ENCODE measurements around the gene FLOT1. TPM values are rescaled to one million over a fixed set of nuclear protein-coding genes. Genes with fewer than 3 reads are reported as not detected.
"Not testable (repeated sequence)": the region's sequence is repeated elsewhere in the genome, so short reads cannot be mapped to it uniquely, and the experiment has no call there.

The FLOT1 gene
- total RNA-seq, 1 experiment from 2014 or later: 110 TPM

DNA sequence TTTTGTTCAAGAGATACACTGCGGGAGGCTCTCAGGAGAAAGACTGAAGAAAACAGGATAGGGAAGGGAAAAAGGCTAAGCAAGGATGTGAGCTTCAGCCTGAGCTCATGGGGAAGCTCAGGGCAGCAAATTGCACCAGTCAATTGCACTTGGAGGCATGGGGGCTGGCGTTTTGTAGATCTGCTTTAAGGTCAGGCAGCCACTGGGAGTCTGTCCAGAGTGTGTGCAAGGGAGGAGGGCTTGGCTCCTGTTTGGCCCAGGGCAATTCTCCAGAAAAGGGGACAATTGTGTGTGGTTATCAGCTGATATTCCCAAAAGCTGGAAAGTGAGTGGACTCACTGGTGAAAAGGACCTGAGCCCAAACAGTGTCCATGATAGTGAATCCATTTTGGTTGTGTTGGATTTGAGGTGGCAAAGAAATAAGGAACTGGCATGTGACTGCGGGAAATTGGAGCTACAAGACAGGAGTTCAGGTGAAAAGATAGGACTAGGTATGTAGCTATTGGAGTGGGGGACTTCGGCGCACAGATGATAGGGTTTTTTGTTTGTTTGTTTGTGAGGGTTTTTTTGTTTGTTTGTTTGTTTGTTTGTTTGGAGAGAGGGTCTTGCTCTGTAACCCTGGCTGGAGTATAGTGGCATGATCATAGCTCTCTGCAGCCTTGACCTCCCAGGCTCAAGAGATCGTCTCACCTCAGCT is 24.1 kb upstream of the FLOT1 start:
- DNase-seq (ENCODE audit: low spot score): no peak
- peaks cover 4% of the 10 kb centered on the region; the same call in 1 of the 2 replicates for H3K36me3 Mint-ChIP-seq
- H3K27me3 Mint-ChIP-seq (ENCODE audit: low read depth): no peaks in the 10 kb centered on the region; the same call in 1 of the 2 replicates
- peaks cover 62% of the 10 kb centered on the region for H3K4me1 Mint-ChIP-seq
- ChIA-PET POLR2A (interaction anchor here (1.7 kb wide), 1 partner anchor 22 kb away, joined by 3 read pairs; the partner anchor contains the start of gene IER3), CTCF (interaction anchor here (1.0 to 1.2 kb wide), 3 partner anchors 20 to 278 kb away, joined by 4 read pairs; no protein-coding TSS in a partner anchor)
- H3K27ac Mint-ChIP-seq: peak overlapping the region; percentile 61
- TF ChIP-seq, protein P1, sequence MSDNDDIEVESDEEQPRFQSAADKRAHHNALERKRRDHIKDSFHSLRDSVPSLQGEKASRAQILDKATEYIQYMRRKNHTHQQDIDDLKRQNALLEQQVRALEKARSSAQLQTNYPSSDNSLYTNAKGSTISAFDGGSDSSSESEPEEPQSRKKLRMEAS (CRISPR knock-in tag; IDR thresholded peaks at IDR 0.05): peak; percentile 42; the same call in 1 of the 2 replicates
- no peak for TF ChIP-seq MXD4 (CRISPR knock-in tag; IDR thresholded peaks at IDR 0.05; ENCODE audit: borderline replicate concordance)
- H3K9me3 Mint-ChIP-seq: 0 out of 2 replicates have a peak, but pooled peaks cover 4% of the 10 kb centered on the region
- no peak for ATAC-seq
- no peak overlapping the region for H3K4me3 Mint-ChIP-seq

DNA sequence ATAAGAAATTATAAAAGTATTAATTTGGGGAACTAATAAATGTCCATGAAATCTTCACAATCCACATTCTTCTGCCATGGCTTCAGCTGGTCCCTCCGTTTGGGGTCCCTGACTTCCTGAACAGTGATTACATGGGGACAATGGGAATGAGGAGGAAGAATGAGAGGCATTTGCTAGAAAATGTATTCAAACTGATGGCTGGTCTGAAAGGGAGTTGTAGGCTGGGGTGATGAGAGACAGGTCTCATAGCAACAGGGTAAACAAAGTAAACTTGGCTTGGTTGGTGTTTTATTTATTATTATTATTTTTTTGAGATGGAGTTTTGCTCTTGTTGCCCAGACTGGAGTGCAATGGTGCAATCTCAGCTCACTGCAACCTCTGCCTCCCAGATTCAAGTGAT is 23.0 kb upstream of the FLOT1 start:
- ChIA-PET CTCF (interaction anchor here (1.2 kb wide), 2 partner anchors 19 to 279 kb away, joined by 4 read pairs; no protein-coding TSS in a partner anchor), POLR2A (interaction anchor here (0.7 kb wide), 1 partner anchor 407 kb away, joined by 3 read pairs; no protein-coding TSS in a partner anchor)
- H3K4me3 Mint-ChIP-seq; H3K27me3 Mint-ChIP-seq (ENCODE audit: low read depth); H3K9me3 Mint-ChIP-seq; H3K36me3 Mint-ChIP-seq; DNase-seq (ENCODE audit: low spot score): not testable (repeated sequence)
- peak overlapping the region; percentile 97 for H3K27ac Mint-ChIP-seq
- peaks cover 72% of the 10 kb centered on the region for H3K4me1 Mint-ChIP-seq
- ATAC-seq: peak; percentile 38; the same call in 1 of the 2 replicates

DNA sequence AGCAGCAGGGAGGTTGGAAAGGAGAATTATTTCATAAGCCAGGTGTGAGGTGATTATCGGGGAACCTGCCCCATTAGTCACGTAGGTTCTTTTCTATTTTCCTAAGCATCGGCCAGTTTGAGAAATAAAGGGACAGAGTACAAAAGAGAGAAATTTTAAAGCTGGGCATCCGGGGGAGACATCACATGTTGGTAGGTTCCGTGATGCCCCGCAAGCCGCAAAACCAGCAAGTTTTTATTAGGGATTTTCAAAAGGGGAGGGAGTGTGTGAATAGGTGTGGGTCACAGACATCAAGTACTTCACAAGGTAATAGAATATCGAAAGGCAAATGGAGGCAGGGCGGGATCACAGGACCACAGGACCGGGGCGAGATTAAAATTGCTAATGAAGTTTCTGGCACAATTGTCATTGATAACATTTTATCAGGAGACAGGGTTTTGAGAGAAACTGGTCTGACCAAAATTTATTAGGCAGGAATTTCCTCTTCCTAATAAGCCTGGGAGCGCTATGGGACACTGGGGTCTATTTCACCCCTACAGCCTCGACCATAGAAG is 22.1 kb upstream of the FLOT1 start:
- Mint-ChIP-seq H3K4me3 (peak overlapping the region; percentile 55), H3K4me1 (peaks cover 67% of the 10 kb centered on the region), H3K27ac (peak overlapping the region; percentile 98)
- CTCF ChIA-PET: interaction anchor here (0.7 to 2.3 kb wide), 5 partner anchors 15 to 113 kb away, joined by 3 to 6 read pairs (median 4); partner anchors contain the start of gene IER3
- DNase-seq (ENCODE audit: low spot score); ATAC-seq; H3K36me3 Mint-ChIP-seq; H3K9me3 Mint-ChIP-seq; H3K27me3 Mint-ChIP-seq (ENCODE audit: low read depth): not testable (repeated sequence)
- POLR2A ChIA-PET: interaction anchor here (1.2 kb wide), 1 partner anchor 20 kb away, joined by 3 read pairs; the partner anchor contains the start of gene IER3
- TF ChIP-seq ETV6 (CRISPR knock-in tag; IDR thresholded peaks at IDR 0.05): 0 out of 2 replicates have a peak, but pooled peaks have one; percentile 23

DNA sequence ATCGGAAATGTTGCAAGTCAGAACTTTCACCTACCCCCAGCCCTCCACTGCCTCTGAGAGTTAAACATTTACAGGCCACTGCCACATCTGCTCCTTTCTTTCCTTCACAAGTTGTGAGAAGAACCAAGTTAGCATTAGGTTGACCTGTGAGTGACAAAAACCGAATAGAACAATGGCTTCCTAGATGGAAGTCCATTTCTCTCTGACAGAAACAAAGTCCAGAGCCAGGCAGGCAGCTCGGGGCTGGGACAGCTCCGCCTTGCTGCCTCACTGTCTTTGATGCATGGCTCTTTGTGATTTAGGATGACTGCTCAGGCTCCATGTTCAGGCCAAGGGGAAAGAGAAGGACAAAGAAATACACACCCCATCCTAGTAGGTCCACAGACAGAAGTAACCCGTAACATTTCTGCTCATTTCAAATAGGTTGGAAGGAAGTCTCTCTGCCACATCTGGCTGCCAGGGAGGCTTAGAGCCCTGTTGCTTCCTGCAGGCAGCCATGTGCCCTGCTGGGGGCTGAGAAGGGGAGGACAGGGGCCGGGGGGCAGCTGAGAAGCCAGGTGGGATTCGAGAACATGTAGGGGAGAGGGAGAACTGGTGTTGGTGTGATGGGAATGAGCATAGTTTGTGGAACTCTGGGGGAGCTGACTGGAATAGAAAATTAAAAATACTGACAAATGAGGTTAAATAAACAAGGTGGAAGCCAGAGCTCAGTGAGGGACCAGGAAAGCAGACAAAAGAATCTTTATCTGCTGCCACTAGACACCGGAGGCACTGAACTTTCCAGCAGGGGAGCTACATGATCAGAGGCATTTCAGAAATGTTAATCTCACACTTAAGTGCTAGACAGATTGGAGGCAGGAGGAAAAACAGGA is 21.4 kb upstream of the FLOT1 start:
- Mint-ChIP-seq H3K4me1 (peaks cover 63% of the 10 kb centered on the region), H3K27me3 (ENCODE audit: low read depth) (no peaks in the 10 kb centered on the region; the same call in 1 of the 2 replicates), H3K36me3 (peaks cover 4% of the 10 kb centered on the region; the same call in 1 of the 2 replicates), H3K9me3 (peaks cover 7% of the 10 kb centered on the region; the same call in 1 of the 2 replicates), H3K27ac (peak overlapping the region; percentile 98), H3K4me3 (peak overlapping the region; percentile 55)
- ChIA-PET POLR2A (interaction anchor here (1.2 kb wide), 1 partner anchor 19 kb away, joined by 3 read pairs; the partner anchor contains the start of gene IER3), CTCF (interaction anchor here (0.6 to 2.3 kb wide), 9 partner anchors 15 to 679 kb away, joined by 3 to 6 read pairs (median 3); partner anchors contain the start of gene IER3)
- TF ChIP-seq, protein P2, sequence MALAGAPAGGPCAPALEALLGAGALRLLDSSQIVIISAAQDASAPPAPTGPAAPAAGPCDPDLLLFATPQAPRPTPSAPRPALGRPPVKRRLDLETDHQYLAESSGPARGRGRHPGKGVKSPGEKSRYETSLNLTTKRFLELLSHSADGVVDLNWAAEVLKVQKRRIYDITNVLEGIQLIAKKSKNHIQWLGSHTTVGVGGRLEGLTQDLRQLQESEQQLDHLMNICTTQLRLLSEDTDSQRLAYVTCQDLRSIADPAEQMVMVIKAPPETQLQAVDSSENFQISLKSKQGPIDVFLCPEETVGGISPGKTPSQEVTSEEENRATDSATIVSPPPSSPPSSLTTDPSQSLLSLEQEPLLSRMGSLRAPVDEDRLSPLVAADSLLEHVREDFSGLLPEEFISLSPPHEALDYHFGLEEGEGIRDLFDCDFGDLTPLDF (CRISPR knock-in tag; IDR thresholded peaks at IDR 0.05): no peak
- TF ChIP-seq, protein P3, sequence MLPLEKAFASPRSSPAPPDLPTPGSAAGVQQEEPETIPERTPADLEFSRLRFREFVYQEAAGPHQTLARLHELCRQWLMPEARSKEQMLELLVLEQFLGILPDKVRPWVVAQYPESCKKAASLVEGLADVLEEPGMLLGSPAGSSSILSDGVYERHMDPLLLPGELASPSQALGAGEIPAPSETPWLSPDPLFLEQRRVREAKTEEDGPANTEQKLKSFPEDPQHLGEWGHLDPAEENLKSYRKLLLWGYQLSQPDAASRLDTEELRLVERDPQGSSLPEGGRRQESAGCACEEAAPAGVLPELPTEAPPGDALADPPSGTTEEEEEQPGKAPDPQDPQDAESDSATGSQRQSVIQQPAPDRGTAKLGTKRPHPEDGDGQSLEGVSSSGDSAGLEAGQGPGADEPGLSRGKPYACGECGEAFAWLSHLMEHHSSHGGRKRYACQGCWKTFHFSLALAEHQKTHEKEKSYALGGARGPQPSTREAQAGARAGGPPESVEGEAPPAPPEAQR (CRISPR knock-in tag; IDR thresholded peaks at IDR 0.05): no peak
- TF ChIP-seq JAZF1 (CRISPR knock-in tag; IDR thresholded peaks at IDR 0.05): no peak
- TF ChIP-seq ZNF138 (CRISPR knock-in tag; conservative IDR thresholded peaks at IDR 0.05): no peak
- TF ChIP-seq, protein P4, sequence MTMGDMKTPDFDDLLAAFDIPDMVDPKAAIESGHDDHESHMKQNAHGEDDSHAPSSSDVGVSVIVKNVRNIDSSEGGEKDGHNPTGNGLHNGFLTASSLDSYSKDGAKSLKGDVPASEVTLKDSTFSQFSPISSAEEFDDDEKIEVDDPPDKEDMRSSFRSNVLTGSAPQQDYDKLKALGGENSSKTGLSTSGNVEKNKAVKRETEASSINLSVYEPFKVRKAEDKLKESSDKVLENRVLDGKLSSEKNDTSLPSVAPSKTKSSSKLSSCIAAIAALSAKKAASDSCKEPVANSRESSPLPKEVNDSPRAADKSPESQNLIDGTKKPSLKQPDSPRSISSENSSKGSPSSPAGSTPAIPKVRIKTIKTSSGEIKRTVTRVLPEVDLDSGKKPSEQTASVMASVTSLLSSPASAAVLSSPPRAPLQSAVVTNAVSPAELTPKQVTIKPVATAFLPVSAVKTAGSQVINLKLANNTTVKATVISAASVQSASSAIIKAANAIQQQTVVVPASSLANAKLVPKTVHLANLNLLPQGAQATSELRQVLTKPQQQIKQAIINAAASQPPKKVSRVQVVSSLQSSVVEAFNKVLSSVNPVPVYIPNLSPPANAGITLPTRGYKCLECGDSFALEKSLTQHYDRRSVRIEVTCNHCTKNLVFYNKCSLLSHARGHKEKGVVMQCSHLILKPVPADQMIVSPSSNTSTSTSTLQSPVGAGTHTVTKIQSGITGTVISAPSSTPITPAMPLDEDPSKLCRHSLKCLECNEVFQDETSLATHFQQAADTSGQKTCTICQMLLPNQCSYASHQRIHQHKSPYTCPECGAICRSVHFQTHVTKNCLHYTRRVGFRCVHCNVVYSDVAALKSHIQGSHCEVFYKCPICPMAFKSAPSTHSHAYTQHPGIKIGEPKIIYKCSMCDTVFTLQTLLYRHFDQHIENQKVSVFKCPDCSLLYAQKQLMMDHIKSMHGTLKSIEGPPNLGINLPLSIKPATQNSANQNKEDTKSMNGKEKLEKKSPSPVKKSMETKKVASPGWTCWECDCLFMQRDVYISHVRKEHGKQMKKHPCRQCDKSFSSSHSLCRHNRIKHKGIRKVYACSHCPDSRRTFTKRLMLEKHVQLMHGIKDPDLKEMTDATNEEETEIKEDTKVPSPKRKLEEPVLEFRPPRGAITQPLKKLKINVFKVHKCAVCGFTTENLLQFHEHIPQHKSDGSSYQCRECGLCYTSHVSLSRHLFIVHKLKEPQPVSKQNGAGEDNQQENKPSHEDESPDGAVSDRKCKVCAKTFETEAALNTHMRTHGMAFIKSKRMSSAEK (CRISPR knock-in tag; IDR thresholded peaks at IDR 0.05; ENCODE audit: borderline replicate concordance): no peak
- TF ChIP-seq GABPB1 (CRISPR knock-in tag; IDR thresholded peaks at IDR 0.05): peak; percentile 82
- ATAC-seq (peak; percentile 51), DNase-seq (ENCODE audit: low spot score) (peak; percentile 25)

All from WTC11 (cell line).